ENCODE measurements around the gene SLC6A9.

The SLC6A9 gene

DNA sequence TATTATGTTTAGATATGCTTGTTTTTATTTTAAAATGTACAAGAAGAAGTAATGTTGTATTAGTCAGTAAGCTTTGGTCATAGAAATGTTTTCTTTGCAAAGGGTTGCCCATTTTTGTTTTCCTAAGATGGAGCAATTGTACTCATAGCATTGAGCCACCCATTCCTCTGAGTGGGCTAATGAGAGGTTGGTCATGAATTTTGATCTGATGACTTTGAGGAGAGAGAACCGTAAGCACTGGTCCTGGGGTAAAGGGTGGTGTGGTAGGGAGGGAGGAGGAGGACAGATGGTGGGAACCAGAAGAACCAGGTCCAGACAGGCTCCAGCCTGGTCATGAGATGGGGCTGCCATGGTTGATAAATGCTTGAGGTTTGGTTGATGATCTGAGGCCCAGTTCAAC lies 15.9 kb upstream of the SLC6A9 start:
- no peak for DNase-seq

DNA sequence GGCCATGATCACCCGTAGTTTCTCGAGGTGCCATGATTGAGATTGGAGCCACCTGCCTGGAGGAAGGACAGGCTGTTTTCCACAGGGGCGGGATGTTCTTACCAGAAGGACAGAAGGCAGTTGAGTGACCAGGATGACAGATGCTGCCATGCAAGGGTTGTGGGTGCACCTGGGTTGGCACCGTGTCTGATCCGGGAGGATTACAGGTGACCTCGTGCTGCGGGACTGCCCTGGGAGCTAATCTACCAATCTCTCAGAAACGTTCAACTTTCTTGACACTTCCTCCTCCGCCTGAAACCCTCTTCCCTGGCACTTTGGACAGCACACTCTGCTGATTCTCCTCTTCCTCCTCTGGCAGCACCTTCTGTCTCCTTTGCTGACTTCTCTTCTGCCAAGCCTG lies 13.8 kb upstream of the SLC6A9 start:
- no peak for DNase-seq

DNA sequence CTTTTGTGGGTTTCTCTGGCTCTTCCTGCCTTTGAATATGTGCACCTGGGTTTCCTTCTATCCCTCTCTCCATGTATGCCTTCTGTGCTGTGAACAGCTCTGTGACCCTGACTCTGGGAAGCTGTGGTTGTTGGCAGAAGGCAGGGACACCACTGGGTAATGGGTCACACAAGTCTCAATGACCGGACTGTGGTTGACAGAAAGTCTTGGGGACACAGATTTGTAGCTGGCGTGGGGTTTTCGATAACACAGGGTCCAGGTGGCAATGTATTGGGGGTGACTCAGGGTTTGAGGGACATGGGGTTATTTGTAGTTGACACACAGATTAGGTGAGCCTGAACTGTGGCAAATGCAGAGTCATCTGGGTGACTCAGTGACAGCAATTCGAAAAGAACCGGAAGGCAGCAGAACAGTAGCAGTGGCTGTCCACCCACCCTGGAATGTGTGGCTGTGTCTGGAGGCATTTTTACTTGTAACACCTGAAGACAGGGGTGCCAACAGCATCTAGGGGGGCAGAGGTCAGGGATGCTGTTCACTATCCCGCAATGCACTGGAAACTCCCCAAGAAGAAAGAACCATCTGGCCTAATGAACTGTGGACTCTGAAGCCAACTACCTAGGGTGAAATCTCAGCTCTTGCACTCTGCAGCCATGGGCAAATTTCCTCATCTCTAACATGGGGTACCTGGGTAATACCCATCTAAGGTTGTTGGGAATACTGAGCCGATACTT lies 13.0 kb upstream of the SLC6A9 start:
- DNase-seq, result no peak

DNA sequence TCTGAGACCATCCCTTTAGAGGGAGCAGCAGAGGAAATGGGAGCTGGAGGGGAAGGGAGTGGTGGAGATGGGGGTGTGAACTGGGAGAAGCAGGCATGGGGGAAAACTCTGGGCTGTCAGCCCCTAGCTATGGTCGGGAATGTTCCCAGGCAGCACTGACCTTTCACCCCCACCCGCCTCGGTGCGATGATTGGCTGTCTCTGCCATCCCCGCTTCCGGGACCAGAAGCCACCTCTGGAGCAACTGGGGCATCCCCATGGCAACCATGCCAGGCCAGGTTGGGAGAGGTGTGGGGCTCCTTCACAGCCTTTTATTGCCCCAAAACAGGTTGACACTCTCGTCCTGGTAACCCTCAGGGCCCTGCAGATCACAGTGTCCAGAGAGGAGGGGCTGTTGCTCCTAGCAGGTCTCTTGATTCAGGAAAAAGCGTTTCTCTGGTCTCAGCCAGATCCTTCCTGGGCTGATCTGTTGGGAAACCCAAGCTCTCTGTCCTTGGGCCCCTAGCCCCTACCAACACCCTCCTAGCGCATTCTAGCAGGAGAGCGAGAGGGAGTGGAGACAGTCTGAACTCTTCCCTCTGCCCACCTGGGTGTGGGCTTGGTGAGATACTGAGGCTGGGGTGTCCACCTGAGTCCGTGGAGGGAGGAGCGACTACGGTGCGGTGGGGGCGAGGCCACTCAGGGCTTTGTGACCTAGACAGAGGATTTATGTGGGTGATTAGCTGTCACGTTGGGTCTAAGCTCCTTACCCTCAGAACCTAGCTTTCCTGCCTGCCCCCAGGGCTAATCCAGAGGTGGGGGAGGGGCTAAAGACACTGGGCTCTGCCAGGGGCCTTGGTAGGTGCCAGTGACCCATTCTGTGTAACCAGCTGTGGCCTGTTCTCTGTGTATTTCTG lies 12.2 kb upstream of the SLC6A9 start:
- DNase-seq, result no peak

DNA sequence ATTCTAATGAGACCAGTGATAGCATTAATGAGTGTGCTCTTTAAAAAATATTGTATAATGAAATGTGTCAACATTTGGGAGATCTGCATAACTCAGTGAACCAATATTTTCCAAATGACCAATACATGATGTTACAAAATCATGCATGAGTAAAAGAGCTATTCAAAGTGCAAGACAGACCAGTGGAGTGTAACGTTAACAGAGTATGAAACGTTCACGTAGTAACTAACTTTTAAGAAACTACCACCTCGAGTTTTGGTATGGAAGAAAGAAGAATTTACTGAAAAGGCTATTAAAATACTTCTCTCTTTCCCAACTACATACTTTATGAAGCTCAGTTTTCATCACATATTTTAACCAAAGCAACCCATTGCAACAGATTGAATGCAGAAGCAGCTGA lies 9.6 kb upstream of the SLC6A9 start:
- no peak for DNase-seq

DNA sequence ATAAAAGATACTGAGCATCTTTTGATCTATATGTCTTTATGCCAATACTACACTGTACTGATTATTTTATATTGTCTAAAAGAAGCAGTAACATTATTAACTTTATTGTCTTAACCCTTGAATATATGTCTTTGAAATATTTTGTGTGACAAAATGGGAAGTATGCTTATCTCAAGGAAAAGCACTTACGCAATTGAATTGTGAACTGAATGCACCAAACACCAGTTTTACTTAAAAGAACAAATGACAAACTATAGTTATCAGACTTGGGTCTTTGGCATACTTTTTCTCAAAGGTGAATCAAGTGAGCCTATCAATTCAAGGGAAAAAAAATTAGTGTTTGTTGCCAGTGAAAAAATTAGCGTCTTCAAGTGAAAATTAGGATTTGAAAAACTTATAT lies 9.2 kb upstream of the SLC6A9 start:
- no peak for DNase-seq

DNA sequence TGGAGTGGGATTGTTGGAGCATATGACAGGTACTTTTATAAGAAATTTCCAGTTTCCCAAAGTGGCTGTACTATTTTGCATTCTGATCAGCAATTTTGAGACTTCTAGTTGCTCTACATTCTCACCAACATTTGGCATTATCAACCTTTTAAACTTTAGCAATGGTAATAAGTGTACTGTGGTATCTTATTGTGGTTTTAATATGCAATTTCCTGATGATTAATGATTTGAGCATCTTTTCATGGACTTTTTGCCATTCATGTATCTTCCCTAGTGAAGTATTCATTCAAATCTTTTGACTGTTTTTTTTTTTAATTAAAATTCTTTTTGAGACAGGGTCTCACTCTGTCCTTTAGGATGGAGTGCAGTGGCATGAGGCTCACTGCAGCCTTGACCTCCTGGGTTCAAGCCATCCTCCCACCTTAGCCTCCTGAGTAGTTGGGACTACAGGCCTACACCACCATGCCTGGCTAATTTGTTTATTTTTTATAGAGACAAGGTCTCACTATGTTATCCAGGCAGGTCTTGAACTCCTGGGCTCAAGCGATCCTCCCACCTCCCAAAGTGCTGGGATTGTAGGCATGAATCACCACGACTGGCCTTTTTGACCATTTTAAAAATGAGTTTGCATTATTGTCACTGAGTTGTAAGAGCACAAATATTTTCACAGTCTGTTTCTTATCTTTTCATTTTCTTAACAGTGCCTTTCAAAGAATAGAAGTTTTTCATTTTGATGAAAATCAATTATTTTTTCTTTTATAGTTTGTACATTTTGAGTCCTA lies 7.8 kb upstream of the SLC6A9 start:
- no peak for DNase-seq

DNA sequence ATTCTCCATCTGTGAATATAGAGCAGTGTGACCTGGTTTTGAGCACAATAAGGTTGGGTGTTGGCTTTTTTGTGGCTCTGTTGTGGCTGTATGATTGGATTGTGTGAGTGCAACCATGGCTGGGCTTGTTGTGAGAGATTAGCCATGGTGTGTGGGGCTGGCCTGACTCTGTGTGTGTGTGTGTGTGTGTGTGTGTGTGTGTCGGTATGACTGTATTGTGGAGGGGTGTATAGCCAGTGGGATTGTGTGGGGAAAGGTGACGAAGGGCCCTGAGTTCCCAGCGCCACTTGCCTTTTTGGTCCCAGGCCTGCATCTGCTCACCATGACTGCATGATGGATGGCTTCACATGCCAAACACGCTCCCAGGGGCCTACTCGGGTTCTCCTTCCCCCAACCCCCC lies 5.9 kb upstream of the SLC6A9 start:
- DNase-seq, result no peak

DNA sequence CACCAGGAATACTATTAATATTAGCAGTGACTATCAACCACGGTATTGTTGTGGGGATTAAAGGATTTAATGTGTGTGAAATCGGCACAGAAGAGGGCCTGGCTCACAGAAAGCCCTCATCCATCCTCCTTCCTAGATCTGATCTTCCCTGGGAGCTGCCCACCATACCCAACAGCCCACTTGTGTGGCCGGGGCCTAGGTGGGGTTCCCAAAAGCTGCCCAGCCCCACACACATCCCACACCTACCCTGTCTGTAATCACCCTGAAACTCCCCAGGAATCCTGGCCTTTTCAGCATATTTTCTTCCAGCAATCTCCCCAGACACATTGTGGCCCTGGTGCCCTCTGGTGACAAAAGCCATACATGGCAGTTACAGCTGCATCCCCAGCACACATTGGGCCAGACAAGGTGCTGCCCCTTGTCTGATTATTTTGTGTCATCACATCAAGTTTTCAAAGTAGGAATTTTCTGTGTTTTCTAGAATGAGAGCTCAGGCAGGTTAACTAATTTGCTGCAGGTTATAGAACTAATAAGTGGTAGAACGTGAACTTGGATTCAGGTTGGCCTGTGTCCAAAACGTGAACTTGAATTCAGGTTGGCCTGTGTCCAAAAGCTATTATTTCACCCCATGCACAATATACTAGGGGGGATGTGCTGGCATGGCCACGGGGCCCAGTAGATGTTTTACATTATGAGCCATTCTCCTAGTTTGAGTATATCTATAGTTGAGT lies 5.3 kb upstream of the SLC6A9 start:
- peak; percentile 19 to 50 (median 29) for DNase-seq

DNA sequence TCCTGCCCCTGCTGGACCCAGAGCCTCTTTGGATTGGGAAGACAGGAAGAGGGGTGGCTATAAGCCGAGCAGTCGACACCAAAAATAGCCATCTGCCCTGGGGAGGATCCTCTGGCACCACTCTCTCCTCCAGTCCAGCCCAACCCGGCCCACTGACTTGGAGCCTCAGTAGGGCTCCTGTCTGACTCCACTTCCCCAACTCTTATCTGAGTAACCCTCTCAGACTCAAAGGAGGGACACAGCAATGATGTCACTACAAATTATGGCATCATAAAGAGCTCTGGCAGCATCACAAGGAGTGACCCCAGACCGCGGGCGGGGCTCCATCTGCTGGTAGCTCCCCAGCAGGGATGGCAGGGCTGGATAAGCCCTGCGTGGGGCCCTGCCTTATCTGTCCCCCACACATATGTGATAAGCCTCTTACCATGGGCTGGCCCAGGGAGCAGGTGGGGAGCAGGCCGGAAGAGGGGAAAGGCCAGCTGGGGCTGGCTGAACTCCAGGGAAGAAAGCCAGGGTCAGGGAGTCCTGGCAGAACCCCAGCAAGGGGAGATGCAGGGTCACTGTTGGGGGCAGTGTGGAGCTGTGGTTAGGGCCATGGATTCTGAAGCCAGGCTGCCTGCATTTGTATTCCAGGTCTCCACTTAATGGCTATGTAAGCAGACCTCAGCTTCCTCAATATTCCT lies 4.6 kb upstream of the SLC6A9 start:
- no peak for DNase-seq

DNA sequence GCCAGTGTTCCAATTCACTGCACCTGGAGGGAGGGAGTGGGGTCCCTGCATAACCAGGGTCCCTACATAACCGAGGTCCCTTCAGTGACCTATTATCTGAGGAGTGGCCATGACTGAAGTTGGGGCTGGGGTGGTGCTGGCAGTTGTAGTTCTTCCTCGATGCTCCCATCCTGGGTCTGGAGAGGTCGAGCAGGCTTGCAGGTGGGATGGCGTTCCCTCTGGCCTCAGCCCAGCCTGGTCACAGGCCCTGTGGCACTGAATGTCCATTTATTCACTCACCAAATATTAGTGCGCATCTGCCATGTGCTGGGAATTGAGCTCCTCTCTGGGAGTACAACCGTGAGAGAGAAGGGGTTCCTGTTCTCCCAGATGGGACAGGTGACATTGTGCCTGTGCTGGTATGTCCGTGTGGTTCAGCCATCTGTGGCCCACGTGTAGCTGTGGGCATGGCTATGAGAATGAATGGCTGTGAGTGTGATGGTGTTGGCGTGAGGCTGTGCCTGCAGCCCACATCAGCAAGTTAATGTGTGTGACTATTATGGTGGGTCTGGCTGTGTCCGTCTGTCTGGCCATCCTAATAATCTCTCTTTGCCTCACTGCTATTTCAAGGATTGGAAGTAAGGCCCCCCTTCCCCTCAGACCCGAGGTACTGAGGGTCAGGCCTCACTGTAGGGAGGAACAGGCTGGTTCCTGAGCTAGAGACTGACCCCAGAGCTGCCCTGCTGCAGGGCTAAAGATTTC lies 3.9 kb upstream of the SLC6A9 start:
- DNase-seq, result no peak

DNA sequence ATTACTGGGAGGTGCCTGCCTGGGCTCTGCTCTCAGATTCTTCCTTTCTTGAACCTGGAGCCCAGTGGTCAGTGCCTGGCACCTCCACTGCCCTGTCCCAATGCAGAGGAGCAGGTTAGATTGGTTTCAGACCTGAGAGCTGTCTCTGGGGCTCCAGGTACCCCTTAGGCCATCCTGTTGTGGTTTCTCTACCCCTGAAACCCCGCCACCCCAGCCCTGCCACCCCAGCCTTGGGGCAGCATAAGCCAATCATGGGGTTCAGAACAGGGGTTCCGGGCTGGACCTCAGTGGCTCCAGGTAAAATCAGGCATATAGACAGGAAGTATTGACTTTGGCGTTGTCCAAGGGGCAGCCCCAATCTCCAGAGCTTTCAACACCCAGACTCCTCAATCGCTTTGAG lies 3.2 kb upstream of the SLC6A9 start:
- DNase-seq, result no peak

DNA sequence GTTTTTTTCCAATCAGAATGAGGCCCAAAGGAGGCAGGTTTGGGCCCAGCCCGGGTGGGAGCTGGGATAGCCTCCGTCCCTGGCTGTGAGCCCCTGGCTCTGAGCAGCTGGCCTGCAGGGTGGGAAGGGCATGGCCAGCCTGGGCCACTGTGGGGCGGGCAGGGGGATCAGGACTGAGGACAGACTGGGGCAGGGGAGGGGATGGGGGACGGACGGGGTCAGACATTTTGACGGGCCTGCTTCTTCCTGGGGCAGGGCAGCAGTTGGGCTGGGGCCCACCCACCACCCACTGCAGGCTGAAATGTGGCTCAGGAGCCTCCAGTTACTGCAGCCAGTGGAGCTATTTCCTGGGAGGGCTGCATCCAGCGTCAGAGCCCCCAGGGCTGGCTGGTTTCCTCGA lies 2.5 kb upstream of the SLC6A9 start:
- DNase-seq, result no peak

DNA sequence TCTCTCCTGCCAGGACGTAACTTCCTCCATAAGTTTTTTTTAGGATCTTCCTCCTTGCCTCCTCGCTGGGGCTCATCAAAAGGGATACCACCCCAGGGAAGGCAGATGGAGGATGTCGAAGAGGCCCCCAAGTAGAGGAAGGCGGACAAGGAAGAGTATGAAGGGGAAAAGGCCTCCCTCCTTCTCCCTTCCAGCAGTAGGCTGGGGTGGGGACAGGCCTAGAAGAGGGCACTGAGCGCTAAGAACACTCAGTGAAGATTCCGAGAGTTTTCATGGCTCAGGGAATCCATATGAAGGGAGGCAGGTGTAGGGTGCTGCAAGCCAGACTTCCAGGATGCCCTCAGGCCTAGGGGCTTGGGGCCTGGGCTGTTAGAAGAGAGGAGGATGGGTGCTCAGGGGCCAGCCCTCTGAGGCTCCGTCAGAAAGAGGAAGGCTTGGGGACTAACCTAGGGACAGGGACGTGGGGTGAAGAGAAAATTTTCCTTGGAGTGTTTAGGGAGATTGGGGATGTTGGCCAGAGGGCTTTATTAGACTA lies 1.8 kb upstream of the SLC6A9 start:
- DNase-seq, result no peak

DNA sequence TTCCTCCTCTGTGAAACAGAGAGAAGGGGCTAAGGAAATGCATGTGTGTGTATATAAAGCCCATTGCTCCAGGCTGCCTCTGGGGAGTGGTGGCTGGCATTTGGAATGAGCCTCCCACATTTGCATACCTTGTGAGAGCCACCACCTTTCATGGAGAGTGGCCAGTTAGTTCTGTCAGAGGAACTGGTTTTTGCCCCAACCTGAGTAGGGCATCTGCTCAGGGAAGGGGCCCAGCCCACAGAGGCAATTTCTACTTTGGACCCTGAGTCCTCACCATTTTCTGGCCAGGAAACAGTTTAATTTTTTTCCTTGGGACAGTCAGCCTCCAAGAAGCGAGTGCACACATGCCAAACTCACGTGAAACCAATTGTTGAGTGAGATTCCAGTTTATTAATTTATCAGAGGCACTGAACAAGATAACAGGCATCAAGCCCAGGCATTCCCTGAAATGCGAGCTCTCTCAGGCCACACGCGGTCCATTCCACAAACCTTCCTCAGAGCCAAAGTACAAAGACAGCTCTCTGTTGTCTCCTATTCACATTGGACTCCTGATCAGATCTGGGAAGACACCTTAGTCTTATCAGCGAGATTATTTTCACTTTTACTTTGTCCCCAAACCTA lies 1.0 kb upstream of the SLC6A9 start:
- DNase-seq, result no peak

DNA sequence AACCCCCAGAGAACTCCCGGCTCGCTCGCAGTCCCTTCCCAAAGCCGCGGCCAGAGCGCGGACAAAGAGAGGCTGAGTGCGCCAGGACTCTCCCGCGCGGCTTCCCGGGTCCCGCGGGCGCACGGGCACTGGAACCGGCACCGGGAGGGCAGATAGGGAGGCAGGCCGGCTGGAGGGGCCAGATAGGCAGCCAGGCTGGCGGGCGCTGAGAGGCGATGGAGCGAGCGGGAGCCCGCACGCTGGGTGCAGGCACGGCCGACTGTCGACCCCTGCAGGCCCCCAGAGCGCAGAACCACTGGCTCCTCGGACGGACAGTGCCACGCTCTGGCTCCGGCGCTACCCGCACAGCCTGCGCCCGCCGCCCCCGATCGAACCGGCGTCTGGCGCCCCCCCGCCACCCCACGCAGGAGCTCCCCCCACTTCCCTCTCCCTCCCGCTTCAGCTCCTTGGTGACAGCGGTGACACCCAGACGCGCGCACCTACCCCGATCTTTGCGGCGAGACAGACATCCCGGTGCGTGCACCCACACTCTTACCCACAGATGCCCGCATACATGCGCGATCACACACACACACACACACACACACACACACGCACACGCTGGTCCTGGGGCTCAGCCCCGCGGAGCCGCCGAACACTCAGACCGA lies 534 bp downstream of the SLC6A9 start:
- DNase-seq, result peak in 2 of 4 experiments; percentile 24 to 31

DNA sequence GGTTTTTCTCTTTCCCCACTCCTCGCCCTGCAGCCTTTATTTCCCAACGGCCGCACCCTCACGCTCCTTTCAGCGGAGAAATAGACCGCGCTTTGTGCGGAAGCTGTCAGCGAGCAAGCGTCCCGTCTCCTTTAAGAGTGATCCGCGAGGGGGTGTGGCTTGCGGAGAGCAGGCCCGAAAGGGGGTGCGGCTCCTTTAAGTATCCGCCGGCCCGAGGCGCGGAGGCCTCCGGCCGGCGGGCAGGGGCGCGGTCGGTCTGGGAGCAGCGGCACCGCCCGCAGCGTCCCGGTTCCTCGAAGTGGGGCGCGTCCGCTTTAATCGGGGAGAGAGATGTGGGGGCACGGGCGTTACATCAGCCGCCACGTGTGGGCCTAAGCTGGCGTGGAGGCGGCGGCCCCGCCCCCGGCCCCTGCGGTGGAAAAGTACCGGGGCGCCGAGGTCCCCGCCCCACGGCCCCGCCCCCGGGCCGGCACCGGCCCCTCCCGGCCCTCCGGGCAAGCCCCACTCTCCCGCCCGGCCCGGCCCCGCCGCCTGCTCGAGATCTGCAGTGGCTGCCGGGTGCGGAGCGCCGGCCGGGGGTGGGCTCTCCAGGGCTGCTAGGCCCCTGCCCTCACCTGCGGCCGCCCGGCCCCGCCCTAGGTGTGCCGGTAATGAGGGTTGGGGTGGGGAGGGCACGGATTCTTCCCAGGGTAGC lies 1.2 kb downstream of the SLC6A9 start:
- peak; percentile 72 to 87 (median 80) for DNase-seq

DNA sequence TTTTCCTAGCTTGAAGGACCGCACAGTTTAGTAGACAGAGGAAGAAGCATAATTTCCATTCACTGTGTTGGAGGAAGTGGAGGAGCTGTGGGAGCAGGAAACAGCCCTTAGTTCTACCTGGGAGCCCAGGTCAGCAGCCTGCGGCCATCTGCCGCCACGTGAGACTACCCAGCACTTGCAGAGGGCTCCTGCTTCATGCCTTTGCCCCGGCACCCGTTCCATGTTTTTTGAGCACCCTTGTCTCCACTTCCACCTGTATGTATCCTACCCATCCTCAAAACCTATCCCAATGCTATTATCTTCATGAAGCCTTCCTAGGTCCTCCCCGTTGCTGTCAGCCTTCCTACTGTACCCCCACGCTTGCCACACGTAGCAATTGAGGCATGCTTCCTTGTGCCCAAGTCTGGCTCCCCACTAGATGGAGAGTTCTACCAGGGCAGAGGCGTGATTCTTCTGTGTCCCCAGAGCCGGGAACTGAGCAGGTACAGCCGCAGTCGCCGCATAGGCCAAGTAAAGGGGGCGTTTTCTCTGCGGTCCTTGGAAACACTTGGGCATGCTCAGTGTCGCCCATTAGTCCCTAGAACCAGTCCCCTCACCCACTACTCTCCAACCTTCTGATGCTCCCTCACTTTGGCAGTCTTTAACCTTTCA lies 1.9 kb downstream of the SLC6A9 start:
- no peak for DNase-seq

DNA sequence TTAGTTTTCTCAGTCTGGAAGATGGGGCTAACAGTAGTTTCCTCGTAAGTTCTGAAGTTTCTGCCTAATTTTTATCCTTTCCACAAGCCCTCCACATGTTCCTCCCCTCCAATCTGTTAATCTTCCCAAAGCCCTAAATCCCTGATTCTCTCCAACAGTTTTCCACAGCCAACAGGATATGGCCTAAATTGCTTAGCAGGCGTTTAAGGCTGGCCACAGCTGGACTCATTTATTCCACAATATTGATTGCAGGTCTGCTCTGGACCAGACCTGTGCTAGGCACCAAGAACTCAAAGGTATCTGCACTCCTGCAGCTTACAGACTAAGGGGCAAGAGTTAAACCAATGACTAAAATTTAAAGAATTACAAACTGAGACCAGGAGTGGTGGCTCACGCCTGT lies 3.9 kb downstream of the SLC6A9 start:
- no peak for DNase-seq

All from activated CD4-positive, CD25-positive, alpha-beta regulatory T cell (primary cell).